Measurements from ENCODE around the gene CUL2.
"Not testable (repeated sequence)": the region's sequence is repeated elsewhere in the genome, so short reads cannot be mapped to it uniquely, and the experiment has no call there.

DNA sequence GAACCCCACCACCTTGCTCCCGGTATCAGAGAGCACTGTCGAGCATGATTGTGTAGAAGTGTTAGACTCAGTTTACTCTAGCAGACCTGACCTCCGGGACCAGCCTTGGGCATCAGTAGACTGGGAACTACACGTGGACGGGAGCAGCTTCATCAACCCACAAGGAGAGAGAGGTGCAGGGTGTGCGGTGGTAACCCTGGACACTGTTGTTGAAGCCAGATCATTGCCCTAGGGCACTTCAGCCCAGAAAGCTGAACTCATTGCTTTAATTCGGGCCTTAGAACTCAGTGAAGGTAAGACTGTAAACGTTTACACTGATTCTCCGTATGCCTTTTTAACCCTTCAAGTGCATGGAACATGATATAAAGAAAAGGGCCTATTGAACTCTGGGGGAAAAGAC is 117.0 kb downstream of the CUL2 start:
- TF ChIP-seq, protein P1, sequence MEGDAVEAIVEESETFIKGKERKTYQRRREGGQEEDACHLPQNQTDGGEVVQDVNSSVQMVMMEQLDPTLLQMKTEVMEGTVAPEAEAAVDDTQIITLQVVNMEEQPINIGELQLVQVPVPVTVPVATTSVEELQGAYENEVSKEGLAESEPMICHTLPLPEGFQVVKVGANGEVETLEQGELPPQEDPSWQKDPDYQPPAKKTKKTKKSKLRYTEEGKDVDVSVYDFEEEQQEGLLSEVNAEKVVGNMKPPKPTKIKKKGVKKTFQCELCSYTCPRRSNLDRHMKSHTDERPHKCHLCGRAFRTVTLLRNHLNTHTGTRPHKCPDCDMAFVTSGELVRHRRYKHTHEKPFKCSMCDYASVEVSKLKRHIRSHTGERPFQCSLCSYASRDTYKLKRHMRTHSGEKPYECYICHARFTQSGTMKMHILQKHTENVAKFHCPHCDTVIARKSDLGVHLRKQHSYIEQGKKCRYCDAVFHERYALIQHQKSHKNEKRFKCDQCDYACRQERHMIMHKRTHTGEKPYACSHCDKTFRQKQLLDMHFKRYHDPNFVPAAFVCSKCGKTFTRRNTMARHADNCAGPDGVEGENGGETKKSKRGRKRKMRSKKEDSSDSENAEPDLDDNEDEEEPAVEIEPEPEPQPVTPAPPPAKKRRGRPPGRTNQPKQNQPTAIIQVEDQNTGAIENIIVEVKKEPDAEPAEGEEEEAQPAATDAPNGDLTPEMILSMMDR (IDR thresholded peaks at IDR 0.05) = not testable (repeated sequence)
- not testable (repeated sequence) for TF ChIP-seq POLR2A (IDR thresholded peaks at IDR 0.05)
